Stimulated activated CD4-positive, alpha-beta T cell treated with anti-CD3 and anti-CD28 coated beads, Interleukin-1b, Interleukin-23, amount 100 ng/mL, for 48 hours (primary cell): Measurements from ENCODE around the gene MYO18B.
"Not testable (repeated sequence)": the region's sequence is repeated elsewhere in the genome, so short reads cannot be mapped to it uniquely, and the experiment has no call there.

ENCODE experiments used
- DNase-seq: peaks from one replicate; pipeline ENCODE4 v3.0.0-alpha.2; 2020

The MYO18B gene

GRCh38 chr22:25956801-25957200, 214.8 kb downstream of the MYO18B start:
- DNase-seq: no peak

GRCh38 chr22:25959818-25960774, 218.1 kb downstream of the MYO18B start:
- no peak for DNase-seq

GRCh38 chr22:25961699-25962098, 219.7 kb downstream of the MYO18B start:
- DNase-seq: no peak

- no peak for DNase-seq
Observed at GRCh38 chr22:25962711-25963110, 220.7 kb downstream of the MYO18B start.

- no peak for DNase-seq
Observed at GRCh38 chr22:25964961-25965730, 223.2 kb downstream of the MYO18B start.

GRCh38 chr22:25966448-25966913, 224.5 kb downstream of the MYO18B start:
- DNase-seq: no peak

- no peak for DNase-seq
Observed at GRCh38 chr22:25969286-25969685, 227.3 kb downstream of the MYO18B start.

GRCh38 chr22:25969901-25970300, 227.9 kb downstream of the MYO18B start:
- no peak for DNase-seq

- no peak for DNase-seq
Observed at GRCh38 chr22:25970374-25970911, 228.5 kb downstream of the MYO18B start.

GRCh38 chr22:25970999-25971811, 229.2 kb downstream of the MYO18B start:
- no peak for DNase-seq

GRCh38 chr22:25972397-25972796, 230.4 kb downstream of the MYO18B start:
- DNase-seq: no peak

GRCh38 chr22:25976356-25976755, 234.4 kb downstream of the MYO18B start:
- no peak for DNase-seq

GRCh38 chr22:25979968-25980367, 238.0 kb downstream of the MYO18B start:
- DNase-seq: no peak

- not testable (repeated sequence) for DNase-seq
Observed at GRCh38 chr22:25984911-25985310, 242.9 kb downstream of the MYO18B start.

- DNase-seq: peak; percentile 1
Observed at GRCh38 chr22:25987948-25988347, 246.0 kb downstream of the MYO18B start.

- DNase-seq: no peak
Observed at GRCh38 chr22:25990940-25991339, 249.0 kb downstream of the MYO18B start.

GRCh38 chr22:25992331-25992730, 250.3 kb downstream of the MYO18B start:
- DNase-seq: no peak

- no peak for DNase-seq
Observed at GRCh38 chr22:25996669-25997068, 254.7 kb downstream of the MYO18B start.

GRCh38 chr22:25997886-25998775, 256.1 kb downstream of the MYO18B start:
- DNase-seq: no peak

GRCh38 chr22:26002456-26002855, 260.5 kb downstream of the MYO18B start:
- no peak for DNase-seq

- no peak for DNase-seq
Observed at GRCh38 chr22:26004477-26004876, 262.5 kb downstream of the MYO18B start.
